ENCODE data around the gene HEATR1.

HEATR1 gene

GRCh38 chr1:236568285-236568894, 35.9 kb downstream of the HEATR1 start:
- no peak for TF ChIP-seq CTCF (IDR thresholded peaks at IDR 0.05; ENCODE audit: insufficient read depth, low read depth, low read length, missing control alignments)
- DNase-seq (ENCODE audit: low read depth): peak; percentile 45
- no peak overlapping the region for H3K4me3 ChIP-seq (ENCODE audit: low read length)

GRCh38 chr1:236565530-236565929, 38.8 kb downstream of the HEATR1 start:
- no peak for DNase-seq (ENCODE audit: low read depth)
- no peak for TF ChIP-seq CTCF (IDR thresholded peaks at IDR 0.05; ENCODE audit: insufficient read depth, low read depth, low read length, missing control alignments)
- H3K4me3 ChIP-seq (ENCODE audit: low read length): no peak overlapping the region

GRCh38 chr1:236561976-236562375, 42.3 kb downstream of the HEATR1 start:
- no peak overlapping the region for H3K4me3 ChIP-seq (ENCODE audit: low read length)
- DNase-seq (ENCODE audit: low read depth): no peak
- no peak for TF ChIP-seq CTCF (IDR thresholded peaks at IDR 0.05; ENCODE audit: insufficient read depth, low read depth, low read length, missing control alignments)

GRCh38 chr1:236560213-236560771, 44.0 kb downstream of the HEATR1 start:
- no peak for DNase-seq (ENCODE audit: low read depth)
- H3K4me3 ChIP-seq (ENCODE audit: low read length): no peak overlapping the region
- no peak for TF ChIP-seq CTCF (IDR thresholded peaks at IDR 0.05; ENCODE audit: insufficient read depth, low read depth, low read length, missing control alignments)

- no peak for DNase-seq (ENCODE audit: low read depth)
- no peak for TF ChIP-seq CTCF (IDR thresholded peaks at IDR 0.05; ENCODE audit: insufficient read depth, low read depth, low read length, missing control alignments)
- H3K4me3 ChIP-seq (ENCODE audit: low read length): no peak overlapping the region
These were observed 45.5 kb downstream of the HEATR1 start for GRCh38 chr1:236558846-236559245.

GRCh38 chr1:236558081-236558480, 46.2 kb downstream of the HEATR1 start:
- no peak for TF ChIP-seq CTCF (IDR thresholded peaks at IDR 0.05; ENCODE audit: insufficient read depth, low read depth, low read length, missing control alignments)
- no peak for DNase-seq (ENCODE audit: low read depth)
- no peak overlapping the region for H3K4me3 ChIP-seq (ENCODE audit: low read length)

DNA sequence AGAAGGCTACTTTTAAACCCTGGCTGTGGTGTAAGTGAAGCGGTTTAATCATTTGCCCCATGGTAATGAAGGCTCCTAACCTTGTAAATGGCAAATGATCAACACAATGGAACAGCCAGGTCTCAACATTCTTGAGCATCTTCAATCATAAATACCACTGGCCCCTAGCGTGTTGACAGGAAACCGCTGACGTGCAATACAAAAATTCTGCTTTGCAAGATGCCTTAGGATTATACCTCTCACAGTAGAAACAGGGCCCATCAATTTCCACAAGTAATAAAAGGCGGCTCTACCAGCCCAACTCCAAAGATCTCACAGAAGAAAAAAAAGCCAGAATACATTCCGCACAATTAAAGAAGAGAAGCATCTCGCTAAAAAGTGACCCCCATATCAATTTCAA, 47.7 kb downstream of the HEATR1 start:
- H3K4me3 ChIP-seq (ENCODE audit: low read length): no peak overlapping the region
- no peak for TF ChIP-seq CTCF (IDR thresholded peaks at IDR 0.05; ENCODE audit: insufficient read depth, low read depth, low read length, missing control alignments)
- DNase-seq (ENCODE audit: low read depth): no peak

Measured in epithelial cell of esophagus (primary cell).